ENCODE measurements around the gene SLC44A4. TPM values are rescaled to one million over a fixed set of nuclear protein-coding genes. Genes with fewer than 3 reads are reported as not detected.
"Not testable (repeated sequence)": the region's sequence is repeated elsewhere in the genome, so short reads cannot be mapped to it uniquely, and the experiment has no call there.

SLC44A4 gene
- total RNA-seq, 1 experiment from 2014 or later = not detected

GRCh38 chr6:31865205-31866118 is 13.3 kb downstream of the SLC44A4 start:
- no peak overlapping the region for H3K27ac ChIP-seq (ENCODE audit: low read depth, low read length, poor library complexity, severe bottlenecking)
- peaks cover 6% of the 10 kb centered on the region for H3K4me1 ChIP-seq (ENCODE audit: insufficient read depth, low read length, poor library complexity, severe bottlenecking)
- DNase-seq (ENCODE audit: low spot score) = no peak
- intact Hi-C loops (cut with micrococcal nuclease; ENCODE audit: unreplicated experiment) = no loop called here
- no peak overlapping the region for H3K4me3 ChIP-seq (ENCODE audit: low read depth, low read length, poor library complexity, severe bottlenecking)
- no peaks in the 10 kb centered on the region for H3K36me3 ChIP-seq (ENCODE audit: insufficient read depth, low read length, poor library complexity, severe bottlenecking)
- BruUV-seq (replicated peaks) = no TSS peak
- ChIA-PET CTCF (no interaction called here), POLR2A (ENCODE audit: low non-redundant PET) (no interaction called here)
- no peaks in the 10 kb centered on the region for H3K27me3 ChIP-seq (replicated peaks; ENCODE audit: insufficient read depth, low read depth, low read length, poor library complexity)
- TF ChIP-seq EZH2 (IDR thresholded peaks at IDR 0.05; ENCODE audit: borderline replicate concordance, low read depth, low read length, poor library complexity, severe bottlenecking) (no peak), CTCF (conservative IDR thresholded peaks at IDR 0.05; ENCODE audit: low read depth, low read length) (no peak)
- no peaks in the 10 kb centered on the region for H3K9me3 ChIP-seq (ENCODE audit: low read depth, low read length, poor library complexity, severe bottlenecking)

- intact Hi-C loops (cut with micrococcal nuclease; ENCODE audit: unreplicated experiment) = no loop called here
- H3K27ac ChIP-seq (ENCODE audit: low read depth, low read length, poor library complexity, severe bottlenecking) = no peak overlapping the region
- H3K36me3 ChIP-seq (ENCODE audit: insufficient read depth, low read length, poor library complexity, severe bottlenecking) = no peaks in the 10 kb centered on the region
- no peaks in the 10 kb centered on the region for H3K9me3 ChIP-seq (ENCODE audit: low read depth, low read length, poor library complexity, severe bottlenecking)
- DNase-seq (ENCODE audit: low spot score) = no peak
- H3K4me1 ChIP-seq (ENCODE audit: insufficient read depth, low read length, poor library complexity, severe bottlenecking) = peaks cover 6% of the 10 kb centered on the region
- H3K27me3 ChIP-seq (replicated peaks; ENCODE audit: insufficient read depth, low read depth, low read length, poor library complexity) = no peaks in the 10 kb centered on the region
- ChIA-PET POLR2A (ENCODE audit: low non-redundant PET) (no interaction called here), CTCF (no interaction called here)
- TF ChIP-seq EZH2 (IDR thresholded peaks at IDR 0.05; ENCODE audit: borderline replicate concordance, low read depth, low read length, poor library complexity, severe bottlenecking) (no peak), CTCF (conservative IDR thresholded peaks at IDR 0.05; ENCODE audit: low read depth, low read length) (no peak)
- BruUV-seq (replicated peaks) = no TSS peak
- H3K4me3 ChIP-seq (ENCODE audit: low read depth, low read length, poor library complexity, severe bottlenecking) = no peak overlapping the region
Observed at GRCh38 chr6:31864818-31865204, 14.0 kb downstream of the SLC44A4 start.

GRCh38 chr6:31864123-31864562 is 14.7 kb downstream of the SLC44A4 start:
- intact Hi-C loops (cut with micrococcal nuclease; ENCODE audit: unreplicated experiment); H3K4me1 ChIP-seq (ENCODE audit: insufficient read depth, low read length, poor library complexity, severe bottlenecking); DNase-seq (ENCODE audit: low spot score); H3K9me3 ChIP-seq (ENCODE audit: low read depth, low read length, poor library complexity, severe bottlenecking); H3K27me3 ChIP-seq (replicated peaks; ENCODE audit: insufficient read depth, low read depth, low read length, poor library complexity); H3K36me3 ChIP-seq (ENCODE audit: insufficient read depth, low read length, poor library complexity, severe bottlenecking); BruUV-seq (replicated peaks): not testable (repeated sequence)
- Histone ChIP-seq H3K27ac (ENCODE audit: low read depth, low read length, poor library complexity, severe bottlenecking) (peak overlapping the region; percentile 81), H3K4me3 (ENCODE audit: low read depth, low read length, poor library complexity, severe bottlenecking) (peak overlapping the region; percentile 72)
- ChIA-PET CTCF (interaction anchor here (0.6 kb wide), 1 partner anchor 465 kb away, joined by 4 read pairs; no protein-coding TSS in a partner anchor), POLR2A (ENCODE audit: low non-redundant PET) (interaction anchor here (0.5 to 0.6 kb wide), 2 partner anchors 11 to 15 kb away, joined by 3 to 13 read pairs; no protein-coding TSS in a partner anchor)

Data from A673 (cell line).